ENCODE data around the gene DLG2.
"Not testable (repeated sequence)": the region's sequence is repeated elsewhere in the genome, so short reads cannot be mapped to it uniquely, and the experiment has no call there.

DLG2 gene

GRCh38 chr11:84355911-84356310 is 1271.2 kb downstream of the DLG2 start:
- DNase-seq (ENCODE audit: low read depth), result no peak

GRCh38 chr11:84345597-84345996 is 1281.5 kb downstream of the DLG2 start:
- DNase-seq (ENCODE audit: low read depth), result no peak

- DNase-seq (ENCODE audit: low read depth), result no peak
Measured at GRCh38 chr11:84345027-84345426, 1282.1 kb downstream of the DLG2 start.

GRCh38 chr11:84339796-84340195 is 1287.3 kb downstream of the DLG2 start:
- DNase-seq (ENCODE audit: low read depth), result no peak

- DNase-seq (ENCODE audit: low read depth), result no peak
Measured at GRCh38 chr11:84333221-84333620, 1293.9 kb downstream of the DLG2 start.

- no peak for DNase-seq (ENCODE audit: low read depth)
Measured at GRCh38 chr11:84322211-84322610, 1304.9 kb downstream of the DLG2 start.

- DNase-seq (ENCODE audit: low read depth), result no peak
Measured at GRCh38 chr11:84319863-84320262, 1307.3 kb downstream of the DLG2 start.

GRCh38 chr11:84316866-84317555 is 1310.1 kb downstream of the DLG2 start:
- DNase-seq (ENCODE audit: low read depth), result no peak

GRCh38 chr11:84313830-84314359 is 1313.2 kb downstream of the DLG2 start:
- DNase-seq (ENCODE audit: low read depth), result no peak

- no peak for DNase-seq (ENCODE audit: low read depth)
Measured at GRCh38 chr11:84310268-84310667, 1316.9 kb downstream of the DLG2 start.

- DNase-seq (ENCODE audit: low read depth), result not testable (repeated sequence)
Measured at GRCh38 chr11:84308491-84308890, 1318.7 kb downstream of the DLG2 start.

GRCh38 chr11:84300092-84300491 is 1327.1 kb downstream of the DLG2 start:
- DNase-seq (ENCODE audit: low read depth), result no peak

- no peak for DNase-seq (ENCODE audit: low read depth)
Measured at GRCh38 chr11:84297570-84297969, 1329.6 kb downstream of the DLG2 start.

GRCh38 chr11:84295815-84296214 is 1331.3 kb downstream of the DLG2 start:
- no peak for DNase-seq (ENCODE audit: low read depth)

GRCh38 chr11:84292955-84293354 is 1334.2 kb downstream of the DLG2 start:
- no peak for DNase-seq (ENCODE audit: low read depth)

GRCh38 chr11:84292006-84292405 is 1335.1 kb downstream of the DLG2 start:
- DNase-seq (ENCODE audit: low read depth), result no peak

GRCh38 chr11:84290647-84291046 is 1336.5 kb downstream of the DLG2 start:
- no peak for DNase-seq (ENCODE audit: low read depth)

GRCh38 chr11:84289381-84289906 is 1337.7 kb downstream of the DLG2 start:
- no peak for DNase-seq (ENCODE audit: low read depth)

- DNase-seq (ENCODE audit: low read depth), result no peak
Measured at GRCh38 chr11:84273541-84273940, 1353.6 kb downstream of the DLG2 start.

GRCh38 chr11:84270466-84270865 is 1356.7 kb downstream of the DLG2 start:
- no peak for DNase-seq (ENCODE audit: low read depth)

GRCh38 chr11:84264066-84264465 is 1363.1 kb downstream of the DLG2 start:
- no peak for DNase-seq (ENCODE audit: low read depth)

GRCh38 chr11:84261707-84262106 is 1365.4 kb downstream of the DLG2 start:
- no peak for DNase-seq (ENCODE audit: low read depth)

GRCh38 chr11:84260862-84261261 is 1366.3 kb downstream of the DLG2 start:
- no peak for DNase-seq (ENCODE audit: low read depth)

GRCh38 chr11:84256618-84257017 is 1370.5 kb downstream of the DLG2 start:
- no peak for DNase-seq (ENCODE audit: low read depth)
